Keratinocyte (primary cell): ENCODE measurements around the gene QPRT.

ENCODE experiments used
- EZH2 ChIP-seq: IDR thresholded peaks from one replicate; pipeline ENCODE4 v1.6.1; 2012; ENCODE audit warnings: inconsistent platforms, mild to moderate bottlenecking, low read length, moderate library complexity
- TF ChIP-seq, protein P1 (sequence below), 3 experiments: IDR thresholded peaks in 1 of 3; conservative IDR thresholded peaks in 1 of 3; optimal IDR thresholded peaks in 1 of 3; 2 replicates in 2 of 3; 3 replicates in 1 of 3; pipeline versions ENCODE3 to v1.5.1; 2011; ENCODE audit warnings: low read length in 3 of 3, mild to moderate bottlenecking in 3 of 3, moderate library complexity in 2 of 3, control low read depth in 1 of 3, inconsistent platforms in 1 of 3; ENCODE audit not compliant: insufficient read depth in 2 of 3; ENCODE audit errors: extremely low read depth in 1 of 3

DNA sequence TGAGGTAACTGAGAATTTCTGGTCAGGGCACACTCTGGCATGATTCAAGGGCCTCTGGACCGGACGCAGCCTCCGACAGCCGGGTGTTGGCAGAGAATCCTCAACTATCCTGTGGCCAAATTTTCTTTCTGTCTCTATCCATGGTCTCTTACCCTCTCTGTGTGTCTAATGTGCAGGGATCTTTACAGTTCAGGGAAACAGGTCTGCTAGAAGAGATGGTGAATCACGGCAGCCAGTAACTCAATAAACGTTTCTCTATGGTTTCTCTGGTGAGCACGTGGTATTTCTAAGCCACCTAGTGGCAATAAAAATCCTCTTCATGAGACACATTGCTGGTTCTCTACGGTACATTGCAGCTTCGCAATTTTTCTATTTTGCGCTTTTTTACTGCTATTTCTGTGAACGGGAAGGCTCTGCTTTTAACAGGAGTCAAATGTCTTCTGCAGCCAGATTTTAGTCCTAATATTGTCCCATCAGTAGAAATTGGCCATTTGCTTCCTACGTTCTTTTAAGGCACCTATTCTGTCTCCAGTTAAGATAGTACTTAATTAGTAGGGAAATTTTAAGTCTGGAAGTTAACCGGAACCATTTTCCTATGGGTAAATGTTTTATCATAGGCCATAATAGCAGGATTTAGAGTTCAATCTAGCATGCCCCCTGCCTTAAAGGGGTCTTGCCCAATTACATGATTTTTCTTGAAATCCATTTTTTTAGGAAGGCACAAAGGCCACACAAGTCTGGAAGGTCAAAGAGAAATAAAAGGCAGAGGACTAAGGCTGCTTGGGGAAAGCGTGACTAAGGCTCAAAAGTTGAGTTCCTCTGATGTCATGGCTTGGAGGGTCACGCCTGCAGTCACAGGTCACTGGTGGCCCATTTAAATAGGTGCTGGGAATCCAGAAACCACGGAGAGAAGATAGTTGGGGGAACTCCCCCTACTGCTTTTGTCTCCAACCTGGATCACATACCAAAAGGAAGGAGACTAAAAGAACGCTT, 31.5 kb downstream of the QPRT start:
- TF ChIP-seq, protein P1, sequence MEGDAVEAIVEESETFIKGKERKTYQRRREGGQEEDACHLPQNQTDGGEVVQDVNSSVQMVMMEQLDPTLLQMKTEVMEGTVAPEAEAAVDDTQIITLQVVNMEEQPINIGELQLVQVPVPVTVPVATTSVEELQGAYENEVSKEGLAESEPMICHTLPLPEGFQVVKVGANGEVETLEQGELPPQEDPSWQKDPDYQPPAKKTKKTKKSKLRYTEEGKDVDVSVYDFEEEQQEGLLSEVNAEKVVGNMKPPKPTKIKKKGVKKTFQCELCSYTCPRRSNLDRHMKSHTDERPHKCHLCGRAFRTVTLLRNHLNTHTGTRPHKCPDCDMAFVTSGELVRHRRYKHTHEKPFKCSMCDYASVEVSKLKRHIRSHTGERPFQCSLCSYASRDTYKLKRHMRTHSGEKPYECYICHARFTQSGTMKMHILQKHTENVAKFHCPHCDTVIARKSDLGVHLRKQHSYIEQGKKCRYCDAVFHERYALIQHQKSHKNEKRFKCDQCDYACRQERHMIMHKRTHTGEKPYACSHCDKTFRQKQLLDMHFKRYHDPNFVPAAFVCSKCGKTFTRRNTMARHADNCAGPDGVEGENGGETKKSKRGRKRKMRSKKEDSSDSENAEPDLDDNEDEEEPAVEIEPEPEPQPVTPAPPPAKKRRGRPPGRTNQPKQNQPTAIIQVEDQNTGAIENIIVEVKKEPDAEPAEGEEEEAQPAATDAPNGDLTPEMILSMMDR (optimal IDR thresholded peaks at IDR 0.05 in 1 of 3, IDR thresholded peaks at IDR 0.05 in 1 of 3, conservative IDR thresholded peaks at IDR 0.05 in 1 of 3; ENCODE audit: extremely low read depth in 1 of 3, insufficient read depth in 2 of 3, low read length in 3 of 3): peak; percentile 44 to 73 (median 58)
- TF ChIP-seq EZH2: no peak
